HEK293 (cell line): ENCODE measurements around the gene AMOTL2.

ENCODE experiments used
- EGR2 ChIP-seq: fragments of 450-650 bp; formaldehyde crosslinking; IDR thresholded peaks from 2 replicates; pipeline ENCODE4 v1.5.1; 2016; ENCODE audit warnings: low read depth, missing biosample characterization, missing genetic modification characterization
- GLI4 ChIP-seq: fragments of 450-650 bp; formaldehyde crosslinking; IDR thresholded peaks from 2 replicates; pipeline ENCODE4 v1.5.1; 2016; ENCODE audit warnings: missing biosample characterization, missing genetic modification characterization
- GLIS1 ChIP-seq: fragments of 450-650 bp; formaldehyde crosslinking; IDR thresholded peaks from 2 replicates; pipeline ENCODE4 v1.5.1; 2016; ENCODE audit warnings: missing biosample characterization, missing genetic modification characterization
- GLIS2 ChIP-seq: fragments of 450-650 bp; formaldehyde crosslinking; IDR thresholded peaks from 2 replicates; pipeline ENCODE4 v1.5.1; 2016; ENCODE audit warnings: missing biosample characterization, missing genetic modification characterization
- WT1 ChIP-seq: fragments of 450-650 bp; formaldehyde crosslinking; IDR thresholded peaks from 2 replicates; pipeline ENCODE4 v1.5.1; 2016; ENCODE audit warnings: missing biosample characterization, missing genetic modification characterization
- ZBTB10 ChIP-seq: fragments of 450-650 bp; formaldehyde crosslinking; IDR thresholded peaks from 2 replicates; pipeline ENCODE4 v1.5.1; 2016; ENCODE audit warnings: missing biosample characterization, missing genetic modification characterization
- ZBTB21 ChIP-seq: fragments of 450-650 bp; formaldehyde crosslinking; IDR thresholded peaks from 2 replicates; pipeline ENCODE4 v1.5.1; 2017; ENCODE audit warnings: missing biosample characterization, missing genetic modification characterization
- ZNF114 ChIP-seq: fragments of 450-650 bp; formaldehyde crosslinking; IDR thresholded peaks from 2 replicates; pipeline ENCODE4 v1.5.0; 2017; ENCODE audit warnings: missing biosample characterization, missing genetic modification characterization
- ZNF155 ChIP-seq: fragments of 450-650 bp; formaldehyde crosslinking; IDR thresholded peaks from 2 replicates; pipeline ENCODE4 v1.5.1; 2016; ENCODE audit warnings: missing biosample characterization, missing genetic modification characterization
- ZNF175 ChIP-seq: fragments of 450-650 bp; formaldehyde crosslinking; IDR thresholded peaks from 2 replicates; pipeline ENCODE4 v1.5.1; 2016; ENCODE audit warnings: missing biosample characterization, missing genetic modification characterization
- ZNF2 ChIP-seq: fragments of 450-650 bp; formaldehyde crosslinking; IDR thresholded peaks from 2 replicates; pipeline ENCODE4 v1.5.1; 2016; ENCODE audit warnings: missing biosample characterization, missing genetic modification characterization
- ZNF23 ChIP-seq: fragments of 450-650 bp; formaldehyde crosslinking; IDR thresholded peaks from 2 replicates; pipeline ENCODE4 v1.5.1; 2016; ENCODE audit warnings: missing biosample characterization, missing genetic modification characterization, borderline replicate concordance
- ZNF311 ChIP-seq: fragments of 450-650 bp; formaldehyde crosslinking; IDR thresholded peaks from 2 replicates; pipeline ENCODE4 v1.5.1; 2017; ENCODE audit warnings: missing biosample characterization, missing genetic modification characterization, borderline replicate concordance
- ZNF366 ChIP-seq: fragments of 450-650 bp; formaldehyde crosslinking; conservative IDR thresholded peaks from 2 replicates; pipeline ENCODE4 v1.5.1; 2016; ENCODE audit warnings: missing biosample characterization, missing genetic modification characterization
- ZNF37A ChIP-seq: fragments of 450-650 bp; IDR thresholded peaks from 2 replicates; pipeline ENCODE4 v1.5.1; 2018; ENCODE audit warnings: missing biosample characterization, missing genetic modification characterization
- ZNF391 ChIP-seq: fragments of 450-650 bp; formaldehyde crosslinking; IDR thresholded peaks from 2 replicates; pipeline ENCODE4 v1.5.1; 2016; ENCODE audit warnings: low read depth, missing biosample characterization, missing genetic modification characterization, borderline replicate concordance
- ZNF501 ChIP-seq: fragments of 450-650 bp; formaldehyde crosslinking; IDR thresholded peaks from 2 replicates; pipeline ENCODE4 v1.5.1; 2016; ENCODE audit warnings: missing biosample characterization, missing genetic modification characterization
- ZNF621 ChIP-seq: fragments of 450-650 bp; formaldehyde crosslinking; IDR thresholded peaks from 2 replicates; pipeline ENCODE4 v1.5.1; 2017; ENCODE audit warnings: missing biosample characterization, missing genetic modification characterization
- ZNF624 ChIP-seq: fragments of 450-650 bp; formaldehyde crosslinking; IDR thresholded peaks from 2 replicates; pipeline ENCODE4 v1.5.1; 2017; ENCODE audit warnings: missing biosample characterization, missing genetic modification characterization
- ZNF677 ChIP-seq: fragments of 450-650 bp; IDR thresholded peaks from 2 replicates; pipeline ENCODE4 v1.5.0; 2018; ENCODE audit warnings: missing biosample characterization, mild to moderate bottlenecking, missing genetic modification characterization, moderate library complexity
- ZSCAN30 ChIP-seq: fragments of 450-650 bp; IDR thresholded peaks from 2 replicates; pipeline ENCODE4 v1.5.1; 2018; ENCODE audit warnings: missing biosample characterization, mild to moderate bottlenecking, missing genetic modification characterization, moderate library complexity
- TF ChIP-seq, protein P1 (sequence below): IDR thresholded peaks from 2 replicates; pipeline ENCODE4 v1.6.1; 2011; ENCODE audit warnings: mild to moderate bottlenecking, low read depth, low read length, borderline replicate concordance
- TF ChIP-seq, protein P2 (sequence below): fragments of 450-650 bp; formaldehyde crosslinking; optimal IDR thresholded peaks from 2 replicates; pipeline ENCODE3; 2016; ENCODE audit warnings: missing biosample characterization, mild to moderate bottlenecking, missing genetic modification characterization
- TF ChIP-seq, protein P3 (sequence below): fragments of 450-650 bp; formaldehyde crosslinking; conservative IDR thresholded peaks from 2 replicates; pipeline ENCODE4 v1.5.1; 2016; ENCODE audit warnings: low read depth, missing biosample characterization, missing genetic modification characterization
- TF ChIP-seq, protein P4 (sequence below): fragments of 450-650 bp; formaldehyde crosslinking; IDR thresholded peaks from 2 replicates; pipeline ENCODE4 v1.5.1; 2016; ENCODE audit warnings: missing biosample characterization, missing genetic modification characterization, borderline replicate concordance

The AMOTL2 gene

GRCh38 chr3:134374791-134375581, 739 bp upstream of the AMOTL2 start (continued):
- TF ChIP-seq ZNF2 (tag by site-specific recombination): peak; percentile 29; the same call in 1 of the 2 replicates
- peak; percentile 64 for TF ChIP-seq ZNF366 (tag by site-specific recombination)
- TF ChIP-seq WT1 (tag by site-specific recombination): 0 out of 2 replicates have a peak, but pooled peaks have one; percentile 36
- TF ChIP-seq GLIS2 (tag by site-specific recombination): peak; percentile 82; the same call in 1 of the 2 replicates
- TF ChIP-seq ZNF155 (tag by site-specific recombination): no peak
- TF ChIP-seq, protein P1, sequence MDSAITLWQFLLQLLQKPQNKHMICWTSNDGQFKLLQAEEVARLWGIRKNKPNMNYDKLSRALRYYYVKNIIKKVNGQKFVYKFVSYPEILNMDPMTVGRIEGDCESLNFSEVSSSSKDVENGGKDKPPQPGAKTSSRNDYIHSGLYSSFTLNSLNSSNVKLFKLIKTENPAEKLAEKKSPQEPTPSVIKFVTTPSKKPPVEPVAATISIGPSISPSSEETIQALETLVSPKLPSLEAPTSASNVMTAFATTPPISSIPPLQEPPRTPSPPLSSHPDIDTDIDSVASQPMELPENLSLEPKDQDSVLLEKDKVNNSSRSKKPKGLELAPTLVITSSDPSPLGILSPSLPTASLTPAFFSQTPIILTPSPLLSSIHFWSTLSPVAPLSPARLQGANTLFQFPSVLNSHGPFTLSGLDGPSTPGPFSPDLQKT: no peak
- TF ChIP-seq, protein P2, sequence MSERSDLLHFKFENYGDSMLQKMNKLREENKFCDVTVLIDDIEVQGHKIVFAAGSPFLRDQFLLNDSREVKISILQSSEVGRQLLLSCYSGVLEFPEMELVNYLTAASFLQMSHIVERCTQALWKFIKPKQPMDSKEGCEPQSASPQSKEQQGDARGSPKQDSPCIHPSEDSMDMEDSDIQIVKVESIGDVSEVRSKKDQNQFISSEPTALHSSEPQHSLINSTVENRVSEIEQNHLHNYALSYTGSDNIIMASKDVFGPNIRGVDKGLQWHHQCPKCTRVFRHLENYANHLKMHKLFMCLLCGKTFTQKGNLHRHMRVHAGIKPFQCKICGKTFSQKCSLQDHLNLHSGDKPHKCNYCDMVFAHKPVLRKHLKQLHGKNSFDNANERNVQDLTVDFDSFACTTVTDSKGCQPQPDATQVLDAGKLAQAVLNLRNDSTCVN (tag by site-specific recombination): peak; percentile 1
- no peak for TF ChIP-seq ZNF311 (tag by site-specific recombination)
- peak; percentile 93 for TF ChIP-seq GLIS1 (tag by site-specific recombination)
- TF ChIP-seq ZNF114: no peak
- TF ChIP-seq GLI4 (tag by site-specific recombination): no peak
- TF ChIP-seq ZNF23 (tag by site-specific recombination): no peak
- no peak for TF ChIP-seq ZNF621 (tag by site-specific recombination)
- TF ChIP-seq ZNF391 (tag by site-specific recombination): peak; percentile 89; the same call in 1 of the 2 replicates
- TF ChIP-seq ZSCAN30 (tag by site-specific recombination): no peak
- TF ChIP-seq ZNF37A (tag by site-specific recombination): no peak
- TF ChIP-seq, protein P3, sequence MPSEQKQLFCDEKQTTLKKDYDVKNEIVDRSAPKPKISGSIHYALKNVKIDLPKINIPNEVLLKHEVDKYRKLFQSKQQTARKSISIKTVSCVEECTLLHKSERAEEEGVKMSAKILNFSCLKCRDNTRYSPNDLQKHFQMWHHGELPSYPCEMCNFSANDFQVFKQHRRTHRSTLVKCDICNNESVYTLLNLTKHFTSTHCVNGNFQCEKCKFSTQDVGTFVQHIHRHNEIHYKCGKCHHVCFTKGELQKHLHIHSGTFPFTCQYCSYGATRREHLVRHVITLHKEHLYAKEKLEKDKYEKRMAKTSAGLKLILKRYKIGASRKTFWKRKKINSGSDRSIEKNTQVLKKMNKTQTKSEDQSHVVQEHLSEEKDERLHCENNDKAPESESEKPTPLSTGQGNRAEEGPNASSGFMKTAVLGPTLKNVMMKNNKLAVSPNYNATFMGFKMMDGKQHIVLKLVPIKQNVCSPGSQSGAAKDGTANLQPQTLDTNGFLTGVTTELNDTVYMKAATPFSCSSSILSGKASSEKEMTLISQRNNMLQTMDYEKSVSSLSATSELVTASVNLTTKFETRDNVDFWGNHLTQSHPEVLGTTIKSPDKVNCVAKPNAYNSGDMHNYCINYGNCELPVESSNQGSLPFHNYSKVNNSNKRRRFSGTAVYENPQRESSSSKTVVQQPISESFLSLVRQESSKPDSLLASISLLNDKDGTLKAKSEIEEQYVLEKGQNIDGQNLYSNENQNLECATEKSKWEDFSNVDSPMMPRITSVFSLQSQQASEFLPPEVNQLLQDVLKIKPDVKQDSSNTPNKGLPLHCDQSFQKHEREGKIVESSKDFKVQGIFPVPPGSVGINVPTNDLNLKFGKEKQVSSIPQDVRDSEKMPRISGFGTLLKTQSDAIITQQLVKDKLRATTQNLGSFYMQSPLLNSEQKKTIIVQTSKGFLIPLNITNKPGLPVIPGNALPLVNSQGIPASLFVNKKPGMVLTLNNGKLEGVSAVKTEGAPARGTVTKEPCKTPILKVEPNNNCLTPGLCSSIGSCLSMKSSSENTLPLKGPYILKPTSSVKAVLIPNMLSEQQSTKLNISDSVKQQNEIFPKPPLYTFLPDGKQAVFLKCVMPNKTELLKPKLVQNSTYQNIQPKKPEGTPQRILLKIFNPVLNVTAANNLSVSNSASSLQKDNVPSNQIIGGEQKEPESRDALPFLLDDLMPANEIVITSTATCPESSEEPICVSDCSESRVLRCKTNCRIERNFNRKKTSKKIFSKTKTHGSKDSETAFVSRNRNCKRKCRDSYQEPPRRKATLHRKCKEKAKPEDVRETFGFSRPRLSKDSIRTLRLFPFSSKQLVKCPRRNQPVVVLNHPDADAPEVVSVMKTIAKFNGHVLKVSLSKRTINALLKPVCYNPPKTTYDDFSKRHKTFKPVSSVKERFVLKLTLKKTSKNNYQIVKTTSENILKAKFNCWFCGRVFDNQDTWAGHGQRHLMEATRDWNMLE (tag by site-specific recombination): no peak
- TF ChIP-seq ZNF175 (tag by site-specific recombination): no peak
- TF ChIP-seq ZNF624 (tag by site-specific recombination): no peak
- TF ChIP-seq ZNF677 (tag by site-specific recombination): no peak
- peak; percentile 62 for TF ChIP-seq ZBTB10
- TF ChIP-seq, protein P4, sequence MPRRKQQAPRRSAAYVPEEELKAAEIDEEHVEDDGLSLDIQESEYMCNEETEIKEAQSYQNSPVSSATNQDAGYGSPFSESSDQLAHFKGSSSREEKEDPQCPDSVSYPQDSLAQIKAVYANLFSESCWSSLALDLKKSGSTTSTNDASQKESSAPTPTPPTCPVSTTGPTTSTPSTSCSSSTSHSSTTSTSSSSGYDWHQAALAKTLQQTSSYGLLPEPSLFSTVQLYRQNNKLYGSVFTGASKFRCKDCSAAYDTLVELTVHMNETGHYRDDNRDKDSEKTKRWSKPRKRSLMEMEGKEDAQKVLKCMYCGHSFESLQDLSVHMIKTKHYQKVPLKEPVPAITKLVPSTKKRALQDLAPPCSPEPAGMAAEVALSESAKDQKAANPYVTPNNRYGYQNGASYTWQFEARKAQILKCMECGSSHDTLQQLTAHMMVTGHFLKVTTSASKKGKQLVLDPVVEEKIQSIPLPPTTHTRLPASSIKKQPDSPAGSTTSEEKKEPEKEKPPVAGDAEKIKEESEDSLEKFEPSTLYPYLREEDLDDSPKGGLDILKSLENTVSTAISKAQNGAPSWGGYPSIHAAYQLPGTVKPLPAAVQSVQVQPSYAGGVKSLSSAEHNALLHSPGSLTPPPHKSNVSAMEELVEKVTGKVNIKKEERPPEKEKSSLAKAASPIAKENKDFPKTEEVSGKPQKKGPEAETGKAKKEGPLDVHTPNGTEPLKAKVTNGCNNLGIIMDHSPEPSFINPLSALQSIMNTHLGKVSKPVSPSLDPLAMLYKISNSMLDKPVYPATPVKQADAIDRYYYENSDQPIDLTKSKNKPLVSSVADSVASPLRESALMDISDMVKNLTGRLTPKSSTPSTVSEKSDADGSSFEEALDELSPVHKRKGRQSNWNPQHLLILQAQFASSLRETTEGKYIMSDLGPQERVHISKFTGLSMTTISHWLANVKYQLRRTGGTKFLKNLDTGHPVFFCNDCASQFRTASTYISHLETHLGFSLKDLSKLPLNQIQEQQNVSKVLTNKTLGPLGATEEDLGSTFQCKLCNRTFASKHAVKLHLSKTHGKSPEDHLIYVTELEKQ: no peak
- TF ChIP-seq ZNF501 (tag by site-specific recombination): no peak
- peak; percentile 82 for TF ChIP-seq EGR2
- no peak for TF ChIP-seq ZBTB21
